GM12878 (cell line): ENCODE measurements around the gene CADM2. TPM values are rescaled to one million over a fixed set of nuclear protein-coding genes. Genes with fewer than 3 reads are reported as not detected.

Source experiments
- BCL11A ChIP-seq: IDR thresholded peaks from 2 replicates; pipeline ENCODE4 v1.6.1; 2011; ENCODE audit warnings: low read depth, low read length
- CTCF ChIP-seq, 3 experiments: IDR thresholded peaks in 2 of 3; conservative IDR thresholded peaks in 1 of 3; 2 replicates each; pipeline ENCODE4 v1.5.1; 2011; ENCODE audit warnings: low read depth in 3 of 3, low read length in 3 of 3, mild to moderate bottlenecking in 3 of 3, control low read depth in 2 of 3, moderate library complexity in 2 of 3, inconsistent platforms in 1 of 3, mixed read lengths in 1 of 3; ENCODE audit not compliant: control insufficient read depth in 2 of 3, insufficient read depth in 1 of 3; ENCODE audit errors: extremely low read depth in 1 of 3
- ELK1 ChIP-seq: IDR thresholded peaks from 2 replicates; pipeline ENCODE4 v1.6.1; 2012; ENCODE audit warnings: low read depth, low read length, improper control_type of control experiment
- MXI1 ChIP-seq: fragments of 150-350 bp; IDR thresholded peaks from 2 replicates; pipeline ENCODE4 v1.6.1; 2011; ENCODE audit warnings: low read depth, mild to moderate bottlenecking, inconsistent platforms, low read length, improper control_type of control experiment
- MYB ChIP-seq: fragments of 150-350 bp; IDR thresholded peaks from 2 replicates; pipeline ENCODE4 v1.6.1; 2014; ENCODE audit warnings: mild to moderate bottlenecking, low read depth, low read length, borderline replicate concordance
- NR2C1 ChIP-seq: fragments of 450-650 bp; IDR thresholded peaks from 2 replicates; pipeline ENCODE4 v1.6.1; 2017; ENCODE audit warnings: antibody characterized with exemption, mild to moderate bottlenecking, moderate library complexity
- POLR2AphosphoS5 ChIP-seq: IDR thresholded peaks from 2 replicates; pipeline ENCODE4 v1.6.1; 2011; ENCODE audit warnings: mild to moderate bottlenecking, low read length, inconsistent platforms
- RFX5 ChIP-seq: IDR thresholded peaks from 2 replicates; pipeline ENCODE4 v1.6.1; 2011; ENCODE audit warnings: low read depth, low read length, improper control_type of control experiment
- SMARCA5 ChIP-seq: fragments of 450-650 bp; IDR thresholded peaks from 2 replicates; pipeline ENCODE4 v1.6.1; 2017; ENCODE audit warnings: mild to moderate bottlenecking
- TCF7 ChIP-seq: IDR thresholded peaks from 2 replicates; pipeline ENCODE4 v1.6.1; 2014; ENCODE audit warnings: antibody characterized with exemption, borderline replicate concordance
- USF1 ChIP-seq: IDR thresholded peaks from 2 replicates; pipeline ENCODE4 v1.6.1; 2011; ENCODE audit warnings: borderline replicate concordance, low read depth, mild to moderate bottlenecking, moderate library complexity, mixed read lengths, low read length; ENCODE audit not compliant: insufficient read depth; ENCODE audit errors: extremely low read length
- ZNF592 ChIP-seq: fragments of 450-650 bp; IDR thresholded peaks from 2 replicates; pipeline ENCODE4 v1.6.1; 2017; ENCODE audit warnings: mild to moderate bottlenecking, moderate library complexity
- polyA plus RNA-seq, 11 experiments: library from polyadenylated mRNA; depleted of rRNA in 4 of 11; unstranded in 6 of 11; stranded (reverse) in 5 of 11; fragments of >200 nt; fragmentation: Nextera tagmentation in 4 of 11; fragmentation: Illumina TruSeq in 1 of 11; extraction: Ambion mirVana in 4 of 11; extraction: Trizol in 1 of 11; gene quantifications; 1 replicate in 1 of 11; 2 replicates in 10 of 11; pipeline versions ENCODE4 v1.2.1 to v1.2.3, GENCODE V29; 2011 to 2016; ENCODE audit warnings: inconsistent platforms in 2 of 11, missing spikeins in 2 of 11, low read depth in 1 of 11
- total RNA-seq, 4 experiments: library from RNA; depleted of rRNA in 3 of 4; stranded (reverse); fragments of >200 nt in 3 of 4; fragmentation: Illumina TruSeq in 1 of 4; extraction: Trizol in 1 of 4; gene quantifications; 2 replicates each; pipeline versions ENCODE4 v1.2.1 to v1.2.3, GENCODE V29; 2013 to 2021

CADM2 gene
- total and polyA plus RNA-seq, 10 of the 15 experiments (the other 5 are each of a cell fraction or from before 2014, with no cell fraction given), result 0.13 TPM; not detected in 9

- TF ChIP-seq CTCF (IDR thresholded peaks at IDR 0.05 in 2 of 3, conservative IDR thresholded peaks at IDR 0.05 in 1 of 3; ENCODE audit: control insufficient read depth in 2 of 3, extremely low read depth in 1 of 3, insufficient read depth in 1 of 3, low read depth in 3 of 3, low read length in 3 of 3), result no peak
- TF ChIP-seq SMARCA5, result no peak
- no peak for TF ChIP-seq ZNF592
- TF ChIP-seq USF1, result no peak
- TF ChIP-seq TCF7, result no peak
- no peak for TF ChIP-seq MXI1
- TF ChIP-seq POLR2AphosphoS5, result no peak
- no peak for TF ChIP-seq RFX5
- no peak for TF ChIP-seq MYB
- TF ChIP-seq BCL11A, result no peak
- TF ChIP-seq ELK1, result no peak
- TF ChIP-seq NR2C1, result no peak
- TF ChIP-seq, all 136 proteins: peak for 0
Measured at GRCh38 chr3:85781806-85782205, 823.0 kb downstream of the CADM2 start (continued).
